GM19238 (cell line): ENCODE measurements around the gene SAFB.
"Not testable (repeated sequence)": the region's sequence is repeated elsewhere in the genome, so short reads cannot be mapped to it uniquely, and the experiment has no call there.

Source experiments
- DNase-seq: peaks from one replicate; pipeline ENCODE4 v3.0.0; 2011; ENCODE audit warnings: low spot score; ENCODE audit not compliant: insufficient read length

SAFB gene

GRCh38 chr19:5696196-5697021 lies 73.5 kb downstream of the SAFB start:
- DNase-seq = no peak

GRCh38 chr19:5697022-5697889 lies 74.4 kb downstream of the SAFB start:
- no peak for DNase-seq

- no peak for DNase-seq
These were observed 75.2 kb downstream of the SAFB start for GRCh38 chr19:5697890-5698634.

GRCh38 chr19:5698635-5699422 lies 75.9 kb downstream of the SAFB start:
- DNase-seq = no peak

- no peak for DNase-seq
These were observed 77.7 kb downstream of the SAFB start for GRCh38 chr19:5700455-5701092.

- not testable (repeated sequence) for DNase-seq
These were observed 79.1 kb downstream of the SAFB start for GRCh38 chr19:5702053-5702410.

- no peak for DNase-seq
These were observed 81.2 kb downstream of the SAFB start for GRCh38 chr19:5703819-5704818.

- no peak for DNase-seq
These were observed 82.7 kb downstream of the SAFB start for GRCh38 chr19:5705552-5705951.

- no peak for DNase-seq
These were observed 84.1 kb downstream of the SAFB start for GRCh38 chr19:5706876-5707573.

- no peak for DNase-seq
These were observed 85.0 kb downstream of the SAFB start for GRCh38 chr19:5707576-5708575.

- DNase-seq = no peak
These were observed 88.1 kb downstream of the SAFB start for GRCh38 chr19:5711025-5711424.

GRCh38 chr19:5711713-5712161 lies 88.9 kb downstream of the SAFB start:
- no peak for DNase-seq

- DNase-seq = no peak
These were observed 90.3 kb downstream of the SAFB start for GRCh38 chr19:5713228-5713627.

GRCh38 chr19:5714816-5715215 lies 91.9 kb downstream of the SAFB start:
- DNase-seq = no peak

GRCh38 chr19:5717215-5717935 lies 94.5 kb downstream of the SAFB start:
- DNase-seq = no peak
